Suprapubic skin (tissue), 4 donors: ENCODE data around the gene CCDC71L.

Source experiments
- CTCF ChIP-seq, 2 donors: fragments of 200-600 bp in 1 of 2; fragments of 450-650 bp in 1 of 2; sonication (generic) in 1 of 2; IDR thresholded peaks; one replicate each; pipeline ENCODE4 v1.5.1; 2016 to 2019; ENCODE audit warnings: antibody characterized with exemption in 2 of 2, mild to moderate bottlenecking in 1 of 2, moderate library complexity in 1 of 2
- EP300 ChIP-seq: sonication (generic); formaldehyde crosslinking; IDR thresholded peaks from one replicate; pipeline ENCODE4 v1.6.1; 2017; ENCODE audit warnings: antibody characterized with exemption
- POLR2AphosphoS5 ChIP-seq, 3 donors: sonication (generic); formaldehyde crosslinking; IDR thresholded peaks; one replicate each; pipeline ENCODE4 v1.6.1; 2017; ENCODE audit warnings: antibody characterized with exemption in 3 of 3

GRCh38 chr7:106659166-106659962, 1.6 kb downstream of the CCDC71L start:
- TF ChIP-seq POLR2AphosphoS5 (IDR thresholded peaks at IDR 0.05), result no peak
- no peak for TF ChIP-seq EP300
- TF ChIP-seq CTCF (IDR thresholded peaks at IDR 0.05), result no peak
